K562 (cell line): Measurements from ENCODE around the gene LTBP1.

Experiments
- ARNT ChIP-seq, 2 experiments: fragments of 450-650 bp; IDR thresholded peaks; 2 replicates each; pipeline ENCODE4 v1.6.1; 2016; ENCODE audit warnings: mild to moderate bottlenecking in 1 of 2
- CEBPB ChIP-seq: fragments of 450-650 bp; IDR thresholded peaks from 2 replicates; pipeline ENCODE4 v1.6.1; 2016; ENCODE audit warnings: missing genetic modification characterization, missing compliant biosample characterization
- CTCF ChIP-seq, 3 experiments: IDR thresholded peaks in 2 of 3; conservative IDR thresholded peaks in 1 of 3; 2 replicates each; pipeline ENCODE4 v1.5.1; 2011 to 2012; ENCODE audit warnings: low read length in 3 of 3, mild to moderate bottlenecking in 3 of 3, control low read depth in 2 of 3, improper control_type of control experiment in 1 of 3, inconsistent platforms in 1 of 3, low read depth in 1 of 3, mixed read lengths in 1 of 3, moderate library complexity in 1 of 3; ENCODE audit not compliant: insufficient read depth in 2 of 3
- EZH2 ChIP-seq: IDR thresholded peaks from 2 replicates; pipeline ENCODE4 v1.6.1; 2012; ENCODE audit warnings: low read depth, mild to moderate bottlenecking, inconsistent platforms, low read length, borderline replicate concordance
- GABPA ChIP-seq: fragments of 200-800 bp; sonication (Bioruptor generic); conservative IDR thresholded peaks from 2 replicates; pipeline ENCODE4 v1.6.1; 2016; ENCODE audit warnings: low read depth, missing genetic modification characterization, missing compliant biosample characterization
- GATAD2B ChIP-seq: fragments of 450-650 bp; IDR thresholded peaks from 2 replicates; pipeline ENCODE4 v1.6.1; 2017; ENCODE audit warnings: mild to moderate bottlenecking, borderline replicate concordance
- HCFC1 ChIP-seq: IDR thresholded peaks from 2 replicates; pipeline ENCODE4 v1.6.1; 2012; ENCODE audit warnings: low read depth, low read length, improper control_type of control experiment
- MAX ChIP-seq: sonication (generic); formaldehyde crosslinking; IDR thresholded peaks from 2 replicates; pipeline ENCODE4 v1.9.0; 2022; ENCODE audit warnings: mild to moderate bottlenecking, missing genetic modification reagents
- SIN3B ChIP-seq: fragments of 450-650 bp; IDR thresholded peaks from 2 replicates; pipeline ENCODE4 v1.6.1; 2017; ENCODE audit warnings: low read depth, mild to moderate bottlenecking, moderate library complexity
- SMAD4 ChIP-seq: fragments of 250-450 bp; sonication (Bioruptor Pico); conservative IDR thresholded peaks from 2 replicates; pipeline ENCODE4 v1.8.0; 2021; ENCODE audit warnings: inconsistent platforms, mild to moderate bottlenecking, moderate library complexity
- TCF7 ChIP-seq: sonication (generic); IDR thresholded peaks from 2 replicates; pipeline ENCODE4 v1.6.1; 2016; ENCODE audit warnings: antibody characterized with exemption, borderline replicate concordance
- TF ChIP-seq, protein P1 (sequence below): IDR thresholded peaks from 2 replicates; pipeline ENCODE4 v1.6.1; 2016; ENCODE audit warnings: missing genetic modification characterization, missing compliant biosample characterization

- TF ChIP-seq GABPA: no peak
- TF ChIP-seq CTCF (IDR thresholded peaks at IDR 0.05 in 2 of 3, conservative IDR thresholded peaks at IDR 0.05 in 1 of 3; ENCODE audit: insufficient read depth in 2 of 3, low read depth in 1 of 3, low read length in 3 of 3): no peak
- TF ChIP-seq GATAD2B: no peak
- no peak for TF ChIP-seq SIN3B
- TF ChIP-seq ARNT (IDR thresholded peaks at IDR 0.05): no peak
- TF ChIP-seq, protein P1, sequence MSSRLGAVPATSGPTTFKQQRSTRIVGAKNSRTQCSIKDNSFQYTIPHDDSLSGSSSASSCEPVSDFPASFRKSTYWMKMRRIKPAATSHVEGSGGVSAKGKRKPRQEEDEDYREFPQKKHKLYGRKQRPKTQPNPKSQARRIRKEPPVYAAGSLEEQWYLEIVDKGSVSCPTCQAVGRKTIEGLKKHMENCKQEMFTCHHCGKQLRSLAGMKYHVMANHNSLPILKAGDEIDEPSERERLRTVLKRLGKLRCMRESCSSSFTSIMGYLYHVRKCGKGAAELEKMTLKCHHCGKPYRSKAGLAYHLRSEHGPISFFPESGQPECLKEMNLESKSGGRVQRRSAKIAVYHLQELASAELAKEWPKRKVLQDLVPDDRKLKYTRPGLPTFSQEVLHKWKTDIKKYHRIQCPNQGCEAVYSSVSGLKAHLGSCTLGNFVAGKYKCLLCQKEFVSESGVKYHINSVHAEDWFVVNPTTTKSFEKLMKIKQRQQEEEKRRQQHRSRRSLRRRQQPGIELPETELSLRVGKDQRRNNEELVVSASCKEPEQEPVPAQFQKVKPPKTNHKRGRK: no peak
- TF ChIP-seq HCFC1: no peak
- no peak for TF ChIP-seq CEBPB (tag)
- no peak for TF ChIP-seq TCF7
- no peak for TF ChIP-seq SMAD4 (CRISPR knock-in tag)
- TF ChIP-seq EZH2: no peak
- no peak for TF ChIP-seq MAX (CRISPR knock-in tag)
Measured at GRCh38 chr2:32951672-32952071, 4.9 kb downstream of the LTBP1 start.
